GM23338 (cell line): ENCODE measurements around the gene VEPH1. TPM values are rescaled to one million over a fixed set of nuclear protein-coding genes. Genes with fewer than 3 reads are reported as not detected.

Experiments used
- ATAC-seq: fragments of 200-7000 bp; cut with Tn5 transposase; 3 replicates; pipeline ENCODE4 v1.9.1; 2020
- DNase-seq: peaks from one replicate; pipeline ENCODE4 v3.0.0-alpha.2; 2015; ENCODE audit warnings: low spot score
- H2AFZ ChIP-seq: fragments of 200-600 bp; sonication (generic); 2 replicates; pipeline ENCODE4 v1.8.0; 2016; ENCODE audit warnings: antibody characterized with exemption, mild to moderate bottlenecking, moderate library complexity
- H3F3A ChIP-seq: fragments of 200-600 bp; sonication (generic); replicated peaks from 2 replicates; pipeline ENCODE4 v1.8.0; 2017; ENCODE audit warnings: antibody characterized with exemption, mixed run types, low read depth
- H3K27ac ChIP-seq: fragments of 200-600 bp; sonication (generic); 2 replicates; pipeline ENCODE4 v1.6.1; 2016; ENCODE audit warnings: low read depth
- H3K27me3 ChIP-seq: fragments of 200-600 bp; sonication (generic); 2 replicates; pipeline ENCODE4 v1.8.0; 2016; ENCODE audit warnings: mild to moderate bottlenecking, mixed run types, moderate library complexity; ENCODE audit not compliant: insufficient read depth
- H3K36me3 ChIP-seq: fragments of 200-600 bp; sonication (generic); 2 replicates; pipeline ENCODE4 v1.8.0; 2016; ENCODE audit warnings: mild to moderate bottlenecking; ENCODE audit not compliant: insufficient read depth
- H3K4me1 ChIP-seq: fragments of 200-600 bp; sonication (generic); 2 replicates; pipeline ENCODE4 v1.8.0; 2016; ENCODE audit warnings: mild to moderate bottlenecking, moderate library complexity; ENCODE audit not compliant: insufficient read depth
- H3K4me2 ChIP-seq: fragments of 200-600 bp; sonication (generic); 2 replicates; pipeline ENCODE4 v1.7.1; 2017; ENCODE audit warnings: mixed run types
- H3K4me3 ChIP-seq: fragments of 200-600 bp; sonication (generic); 2 replicates; pipeline ENCODE4 v1.6.1; 2016; ENCODE audit warnings: mixed run types
- H3K79me2 ChIP-seq: fragments of 200-600 bp; sonication (generic); replicated peaks from 2 replicates; pipeline ENCODE4 v1.8.0; 2017; ENCODE audit warnings: mild to moderate bottlenecking; ENCODE audit not compliant: insufficient read depth
- H3K9me2 ChIP-seq: fragments of 200-600 bp; sonication (generic); 2 replicates; pipeline ENCODE4 v1.8.0; 2017; ENCODE audit not compliant: insufficient read depth
- H4K20me1 ChIP-seq: fragments of 200-600 bp; sonication (generic); replicated peaks from 2 replicates; pipeline ENCODE4 v1.8.0; 2017; ENCODE audit warnings: mild to moderate bottlenecking; ENCODE audit not compliant: insufficient read depth
- H3K27ac Mint-ChIP-seq: 2 replicates; pipeline ENCODE4 v1.8.0; 2020; ENCODE audit warnings: inconsistent platforms, mild to moderate bottlenecking, moderate library complexity, mixed read lengths
- H3K27me3 Mint-ChIP-seq: 3 replicates; pipeline ENCODE4 v1.8.0; 2022; ENCODE audit warnings: low read depth, mild to moderate bottlenecking, moderate library complexity, mixed read lengths, inconsistent platforms; ENCODE audit not compliant: insufficient read depth, poor library complexity
- H3K36me3 Mint-ChIP-seq: 3 replicates; pipeline ENCODE4 v1.8.0; 2021; ENCODE audit warnings: low read depth, mild to moderate bottlenecking, inconsistent platforms, moderate library complexity, mixed read lengths
- H3K4me1 Mint-ChIP-seq: 3 replicates; pipeline ENCODE4 v1.8.0; 2020; ENCODE audit warnings: mild to moderate bottlenecking, inconsistent platforms, mixed read lengths
- H3K4me3 Mint-ChIP-seq: 3 replicates; pipeline ENCODE4 v1.8.0; 2021; ENCODE audit warnings: moderate library complexity, mild to moderate bottlenecking, inconsistent platforms, mixed read lengths
- H3K9me3 Mint-ChIP-seq: 3 replicates; pipeline ENCODE4 v1.8.0; 2020; ENCODE audit warnings: moderate library complexity, mild to moderate bottlenecking, inconsistent platforms, mixed read lengths
- CREB1 ChIP-seq: fragments of 250-450 bp; sonication (Bioruptor Pico); IDR thresholded peaks from 2 replicates; pipeline ENCODE4 v1.5.0; 2020; ENCODE audit warnings: low read depth, mild to moderate bottlenecking, moderate library complexity
- CTCF ChIP-seq, 2 experiments: fragments of 200-600 bp in 1 of 2; sonication (generic) in 1 of 2; conservative IDR thresholded peaks; 2 replicates each; pipeline versions ENCODE4 v1.5.1 to v1.6.1; 2016 to 2017; ENCODE audit warnings: antibody characterized with exemption in 2 of 2, low read depth in 2 of 2, mild to moderate bottlenecking in 2 of 2, moderate library complexity in 1 of 2
- EZH2 ChIP-seq: fragments of 200-600 bp; sonication (generic); IDR thresholded peaks from one replicate; pipeline ENCODE4 v1.8.0; 2017; ENCODE audit warnings: antibody characterized with exemption, mild to moderate bottlenecking, low read depth; ENCODE audit not compliant: unreplicated experiment
- JUNB ChIP-seq: IDR thresholded peaks from one replicate; pipeline ENCODE4 v1.6.1; 2016; ENCODE audit warnings: antibody characterized with exemption; ENCODE audit not compliant: unreplicated experiment
- ZNF114 ChIP-seq: fragments of 250-450 bp; sonication (Bioruptor Pico); IDR thresholded peaks from 2 replicates; pipeline ENCODE4 v1.5.0; 2020; ENCODE audit warnings: mild to moderate bottlenecking, moderate library complexity
- polyA plus RNA-seq: library from polyadenylated mRNA; unstranded; fragments of >200 nt; fragmentation: Nextera tagmentation; extraction: Ambion mirVana; gene quantifications from 2 replicates; pipeline ENCODE4 v1.2.1, GENCODE V29; 2016
- total RNA-seq: library from RNA; depleted of rRNA; stranded (reverse); fragments of >200 nt; shearing (Covaris generic); gene quantifications from 2 replicates; pipeline ENCODE4 v1.2.3, GENCODE V29; 2014
- TF ChIP-seq, protein P1 (sequence below): fragments of 250-450 bp; sonication (Bioruptor Pico); IDR thresholded peaks from 2 replicates; pipeline ENCODE4 v1.5.0; 2020; ENCODE audit warnings: mild to moderate bottlenecking, moderate library complexity

Gene VEPH1
- total and polyA plus RNA-seq, 2 experiments from 2014 or later: 15.4 to 33.8 TPM

DNA sequence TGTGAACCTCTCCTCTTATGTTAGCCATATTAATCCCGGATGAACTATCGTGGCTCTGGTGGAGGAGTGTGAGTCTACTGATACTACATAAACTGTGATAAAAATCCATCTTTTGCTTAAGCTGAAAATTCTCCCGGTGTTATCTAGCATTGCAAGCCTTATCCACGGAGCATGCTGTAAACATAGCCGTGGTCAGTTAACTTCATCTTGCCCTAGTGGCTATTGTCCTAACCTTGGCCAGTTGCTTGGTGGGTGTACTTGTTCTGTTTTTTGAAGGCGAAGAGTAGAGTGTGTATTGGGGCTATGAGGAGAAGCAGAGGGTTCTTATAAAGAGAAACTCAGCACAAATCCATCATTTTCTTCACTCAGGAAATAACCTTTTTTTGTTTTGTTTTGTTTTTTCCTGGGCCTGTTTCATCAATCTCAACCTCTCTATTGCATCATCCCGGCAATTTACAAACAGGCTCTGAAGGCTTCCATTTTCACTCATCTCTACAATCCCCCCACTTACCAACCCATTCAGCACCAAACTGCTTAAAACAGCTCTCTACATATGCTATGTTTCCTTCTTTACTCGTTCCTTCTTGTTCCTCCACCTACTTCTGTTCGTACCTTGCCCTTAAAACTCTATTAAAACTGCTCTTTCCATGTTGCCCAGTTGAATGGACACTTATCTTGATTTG lies 202.1 kb downstream of the VEPH1 start (continued):
- TF ChIP-seq, protein P1, sequence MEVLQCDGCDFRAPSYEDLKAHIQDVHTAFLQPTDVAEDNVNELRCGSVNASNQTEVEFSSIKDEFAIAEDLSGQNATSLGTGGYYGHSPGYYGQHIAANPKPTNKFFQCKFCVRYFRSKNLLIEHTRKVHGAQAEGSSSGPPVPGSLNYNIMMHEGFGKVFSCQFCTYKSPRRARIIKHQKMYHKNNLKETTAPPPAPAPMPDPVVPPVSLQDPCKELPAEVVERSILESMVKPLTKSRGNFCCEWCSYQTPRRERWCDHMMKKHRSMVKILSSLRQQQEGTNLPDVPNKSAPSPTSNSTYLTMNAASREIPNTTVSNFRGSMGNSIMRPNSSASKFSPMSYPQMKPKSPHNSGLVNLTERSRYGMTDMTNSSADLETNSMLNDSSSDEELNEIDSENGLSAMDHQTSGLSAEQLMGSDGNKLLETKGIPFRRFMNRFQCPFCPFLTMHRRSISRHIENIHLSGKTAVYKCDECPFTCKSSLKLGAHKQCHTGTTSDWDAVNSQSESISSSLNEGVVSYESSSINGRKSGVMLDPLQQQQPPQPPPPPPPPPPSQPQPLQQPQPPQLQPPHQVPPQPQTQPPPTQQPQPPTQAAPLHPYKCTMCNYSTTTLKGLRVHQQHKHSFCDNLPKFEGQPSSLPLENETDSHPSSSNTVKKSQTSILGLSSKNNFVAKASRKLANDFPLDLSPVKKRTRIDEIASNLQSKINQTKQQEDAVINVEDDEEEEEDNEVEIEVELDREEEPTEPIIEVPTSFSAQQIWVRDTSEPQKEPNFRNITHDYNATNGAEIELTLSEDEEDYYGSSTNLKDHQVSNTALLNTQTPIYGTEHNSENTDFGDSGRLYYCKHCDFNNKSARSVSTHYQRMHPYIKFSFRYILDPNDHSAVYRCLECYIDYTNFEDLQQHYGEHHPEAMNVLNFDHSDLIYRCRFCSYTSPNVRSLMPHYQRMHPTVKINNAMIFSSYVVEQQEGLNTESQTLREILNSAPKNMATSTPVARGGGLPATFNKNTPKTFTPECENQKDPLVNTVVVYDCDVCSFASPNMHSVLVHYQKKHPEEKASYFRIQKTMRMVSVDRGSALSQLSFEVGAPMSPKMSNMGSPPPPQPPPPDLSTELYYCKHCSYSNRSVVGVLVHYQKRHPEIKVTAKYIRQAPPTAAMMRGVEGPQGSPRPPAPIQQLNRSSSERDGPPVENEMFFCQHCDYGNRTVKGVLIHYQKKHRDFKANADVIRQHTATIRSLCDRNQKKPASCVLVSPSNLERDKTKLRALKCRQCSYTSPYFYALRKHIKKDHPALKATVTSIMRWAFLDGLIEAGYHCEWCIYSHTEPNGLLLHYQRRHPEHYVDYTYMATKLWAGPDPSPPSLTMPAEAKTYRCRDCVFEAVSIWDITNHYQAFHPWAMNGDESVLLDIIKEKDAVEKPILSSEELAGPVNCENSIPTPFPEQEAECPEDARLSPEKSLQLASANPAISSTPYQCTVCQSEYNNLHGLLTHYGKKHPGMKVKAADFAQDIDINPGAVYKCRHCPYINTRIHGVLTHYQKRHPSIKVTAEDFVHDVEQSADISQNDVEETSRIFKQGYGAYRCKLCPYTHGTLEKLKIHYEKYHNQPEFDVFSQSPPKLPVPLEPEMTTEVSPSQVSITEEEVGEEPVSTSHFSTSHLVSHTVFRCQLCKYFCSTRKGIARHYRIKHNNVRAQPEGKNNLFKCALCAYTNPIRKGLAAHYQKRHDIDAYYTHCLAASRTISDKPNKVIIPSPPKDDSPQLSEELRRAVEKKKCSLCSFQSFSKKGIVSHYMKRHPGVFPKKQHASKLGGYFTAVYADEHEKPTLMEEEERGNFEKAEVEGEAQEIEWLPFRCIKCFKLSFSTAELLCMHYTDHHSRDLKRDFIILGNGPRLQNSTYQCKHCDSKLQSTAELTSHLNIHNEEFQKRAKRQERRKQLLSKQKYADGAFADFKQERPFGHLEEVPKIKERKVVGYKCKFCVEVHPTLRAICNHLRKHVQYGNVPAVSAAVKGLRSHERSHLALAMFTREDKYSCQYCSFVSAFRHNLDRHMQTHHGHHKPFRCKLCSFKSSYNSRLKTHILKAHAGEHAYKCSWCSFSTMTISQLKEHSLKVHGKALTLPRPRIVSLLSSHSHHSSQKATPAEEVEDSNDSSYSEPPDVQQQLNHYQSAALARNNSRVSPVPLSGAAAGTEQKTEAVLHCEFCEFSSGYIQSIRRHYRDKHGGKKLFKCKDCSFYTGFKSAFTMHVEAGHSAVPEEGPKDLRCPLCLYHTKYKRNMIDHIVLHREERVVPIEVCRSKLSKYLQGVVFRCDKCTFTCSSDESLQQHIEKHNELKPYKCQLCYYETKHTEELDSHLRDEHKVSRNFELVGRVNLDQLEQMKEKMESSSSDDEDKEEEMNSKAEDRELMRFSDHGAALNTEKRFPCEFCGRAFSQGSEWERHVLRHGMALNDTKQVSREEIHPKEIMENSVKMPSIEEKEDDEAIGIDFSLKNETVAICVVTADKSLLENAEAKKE: no peak

- Histone ChIP-seq H3K36me3 (no peaks in the 10 kb centered on the region), H3K4me2 (no peak overlapping the region), H3K4me1 (peaks cover 1% of the 10 kb centered on the region; the same call in 1 of the 2 replicates), H4K20me1 (no peaks in the 10 kb centered on the region), H3K9me2 (no peaks in the 10 kb centered on the region; the same call in none of the 2 replicates), H3F3A (no peaks in the 10 kb centered on the region), H3K27me3 (no peaks in the 10 kb centered on the region), H3K79me2 (no peaks in the 10 kb centered on the region), H3K4me3 (no peak overlapping the region), H2AFZ (no peak overlapping the region), H3K27ac (no peak overlapping the region)
- Mint-ChIP-seq H3K4me1 (peaks cover 5% of the 10 kb centered on the region), H3K27ac (no peak overlapping the region), H3K9me3 (no peaks in the 10 kb centered on the region), H3K4me3 (no peak overlapping the region), H3K36me3 (no peaks in the 10 kb centered on the region), H3K27me3 (no peaks in the 10 kb centered on the region)
- ATAC-seq: no peak
- no peak for DNase-seq
- no peak for TF ChIP-seq JUNB
- TF ChIP-seq CREB1 (CRISPR knock-in tag): no peak
- TF ChIP-seq ZNF114 (CRISPR knock-in tag): no peak
- TF ChIP-seq, protein P1: no peak
- TF ChIP-seq EZH2: no peak
- TF ChIP-seq CTCF (conservative IDR thresholded peaks at IDR 0.05; ENCODE audit: low read depth in 2 of 2): no peak
Observed at GRCh38 chr3:157300094-157300493, 203.1 kb downstream of the VEPH1 start.
